Measurements from ENCODE around the gene ABCA1. TPM values are rescaled to one million over a fixed set of nuclear protein-coding genes. Genes with fewer than 3 reads are reported as not detected.
A peak's percentile ranks its signal among the peaks of the same experiment; 100 is the strongest.
"Not testable (repeated sequence)": the region's sequence is repeated elsewhere in the genome, so short reads cannot be mapped to it uniquely, and the experiment has no call there.

Gene ABCA1, protein sequence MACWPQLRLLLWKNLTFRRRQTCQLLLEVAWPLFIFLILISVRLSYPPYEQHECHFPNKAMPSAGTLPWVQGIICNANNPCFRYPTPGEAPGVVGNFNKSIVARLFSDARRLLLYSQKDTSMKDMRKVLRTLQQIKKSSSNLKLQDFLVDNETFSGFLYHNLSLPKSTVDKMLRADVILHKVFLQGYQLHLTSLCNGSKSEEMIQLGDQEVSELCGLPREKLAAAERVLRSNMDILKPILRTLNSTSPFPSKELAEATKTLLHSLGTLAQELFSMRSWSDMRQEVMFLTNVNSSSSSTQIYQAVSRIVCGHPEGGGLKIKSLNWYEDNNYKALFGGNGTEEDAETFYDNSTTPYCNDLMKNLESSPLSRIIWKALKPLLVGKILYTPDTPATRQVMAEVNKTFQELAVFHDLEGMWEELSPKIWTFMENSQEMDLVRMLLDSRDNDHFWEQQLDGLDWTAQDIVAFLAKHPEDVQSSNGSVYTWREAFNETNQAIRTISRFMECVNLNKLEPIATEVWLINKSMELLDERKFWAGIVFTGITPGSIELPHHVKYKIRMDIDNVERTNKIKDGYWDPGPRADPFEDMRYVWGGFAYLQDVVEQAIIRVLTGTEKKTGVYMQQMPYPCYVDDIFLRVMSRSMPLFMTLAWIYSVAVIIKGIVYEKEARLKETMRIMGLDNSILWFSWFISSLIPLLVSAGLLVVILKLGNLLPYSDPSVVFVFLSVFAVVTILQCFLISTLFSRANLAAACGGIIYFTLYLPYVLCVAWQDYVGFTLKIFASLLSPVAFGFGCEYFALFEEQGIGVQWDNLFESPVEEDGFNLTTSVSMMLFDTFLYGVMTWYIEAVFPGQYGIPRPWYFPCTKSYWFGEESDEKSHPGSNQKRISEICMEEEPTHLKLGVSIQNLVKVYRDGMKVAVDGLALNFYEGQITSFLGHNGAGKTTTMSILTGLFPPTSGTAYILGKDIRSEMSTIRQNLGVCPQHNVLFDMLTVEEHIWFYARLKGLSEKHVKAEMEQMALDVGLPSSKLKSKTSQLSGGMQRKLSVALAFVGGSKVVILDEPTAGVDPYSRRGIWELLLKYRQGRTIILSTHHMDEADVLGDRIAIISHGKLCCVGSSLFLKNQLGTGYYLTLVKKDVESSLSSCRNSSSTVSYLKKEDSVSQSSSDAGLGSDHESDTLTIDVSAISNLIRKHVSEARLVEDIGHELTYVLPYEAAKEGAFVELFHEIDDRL (N-terminal part only)
- total RNA-seq: 1 to 10 TPM; 4.9 to 5.0 TPM

GRCh38 chr9:104927912-104928740, at the start of gene ABCA1:
ABCA1 (minus strand) TSS chr9:104928155; CDS start chr9:104903679, 24,476 bp downstream.
- H3K4me3 Mint-ChIP-seq: peak within 1 kb of the TSS; percentile 79
- peak; percentile 59 to 76 for ATAC-seq
- H3K36me3 Mint-ChIP-seq: no peaks in the 10 kb centered on the region
- peaks cover 15 to 16% of the 10 kb centered on the region in 2 donors for H3K4me1 Mint-ChIP-seq (ENCODE audit: low read depth in 2 of 2)
- H3K9me3 Mint-ChIP-seq: no peaks in the 10 kb centered on the region
- no peak within 1 kb of the TSS for H3K27ac Mint-ChIP-seq
- peaks cover 14 to 30% of the 10 kb centered on the region in 2 donors for H3K27me3 Mint-ChIP-seq
- peak; percentile 65 for DNase-seq (ENCODE audit: low spot score)

DNA sequence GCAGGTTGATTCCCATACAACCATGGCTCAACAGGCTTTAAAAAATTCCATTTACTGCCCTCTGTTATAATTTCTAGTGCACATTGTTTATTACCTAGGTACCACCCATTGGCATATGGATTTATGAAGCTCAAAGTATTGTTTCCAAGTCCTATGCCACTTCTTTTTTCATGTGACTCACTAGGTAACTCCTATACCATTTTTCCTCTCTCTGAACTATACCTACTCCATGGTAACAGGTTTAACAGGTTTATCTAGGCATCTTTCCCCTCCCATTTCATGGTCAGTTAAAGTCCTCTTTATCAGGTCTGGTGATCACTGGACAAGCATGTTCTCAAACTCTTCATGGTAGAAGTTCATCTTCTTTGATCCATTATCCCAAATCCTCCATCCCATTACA, 49.6 kb upstream of the ABCA1 start:
- no peak for ATAC-seq
- Mint-ChIP-seq H3K27ac (no peak overlapping the region), H3K9me3 (no peaks in the 10 kb centered on the region), H3K4me3 (no peak overlapping the region), H3K4me1 (ENCODE audit: low read depth in 2 of 2) (peaks cover 4 to 6% of the 10 kb centered on the region in 2 donors), H3K36me3 (no peaks in the 10 kb centered on the region), H3K27me3 (peaks cover 20 to 22% of the 10 kb centered on the region in 2 donors)
- no peak for DNase-seq (ENCODE audit: low spot score)

DNA sequence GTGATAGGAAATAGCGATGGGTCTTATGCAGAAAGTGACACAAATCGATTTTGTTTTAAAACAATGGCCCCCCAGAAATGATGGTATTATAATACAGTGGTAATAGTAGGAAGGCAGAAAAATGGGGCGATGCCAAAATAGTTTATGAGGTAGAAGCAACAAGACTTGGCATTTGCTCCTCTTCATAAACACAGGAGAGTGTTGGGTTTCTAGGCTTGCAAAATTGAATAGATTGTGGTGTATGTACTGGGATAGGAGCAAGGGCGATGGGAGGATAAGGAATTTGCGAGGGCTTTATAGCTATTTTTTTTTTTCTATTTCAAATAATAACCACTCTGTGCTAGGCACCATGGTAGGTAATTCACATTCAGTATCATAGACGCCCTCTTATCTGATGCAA, 49.2 kb upstream of the ABCA1 start:
- DNase-seq (ENCODE audit: low spot score): no peak
- no peak overlapping the region for H3K27ac Mint-ChIP-seq
- no peak for ATAC-seq
- peaks cover 23% of the 10 kb centered on the region in 2 donors for H3K27me3 Mint-ChIP-seq
- no peaks in the 10 kb centered on the region for H3K9me3 Mint-ChIP-seq
- no peaks in the 10 kb centered on the region for H3K36me3 Mint-ChIP-seq
- no peak overlapping the region for H3K4me3 Mint-ChIP-seq
- H3K4me1 Mint-ChIP-seq (ENCODE audit: low read depth in 2 of 2): peaks cover under 1 to 2% of the 10 kb centered on the region in 2 donors

GRCh38 chr9:104975966-104976595, 48.1 kb upstream of the ABCA1 start:
- not testable (repeated sequence) for H3K4me3 Mint-ChIP-seq; H3K36me3 Mint-ChIP-seq; ATAC-seq; DNase-seq (ENCODE audit: low spot score); H3K9me3 Mint-ChIP-seq; H3K27ac Mint-ChIP-seq; H3K4me1 Mint-ChIP-seq (ENCODE audit: low read depth in 2 of 2)
- H3K27me3 Mint-ChIP-seq: peaks cover 17 to 20% of the 10 kb centered on the region in 2 donors

DNA sequence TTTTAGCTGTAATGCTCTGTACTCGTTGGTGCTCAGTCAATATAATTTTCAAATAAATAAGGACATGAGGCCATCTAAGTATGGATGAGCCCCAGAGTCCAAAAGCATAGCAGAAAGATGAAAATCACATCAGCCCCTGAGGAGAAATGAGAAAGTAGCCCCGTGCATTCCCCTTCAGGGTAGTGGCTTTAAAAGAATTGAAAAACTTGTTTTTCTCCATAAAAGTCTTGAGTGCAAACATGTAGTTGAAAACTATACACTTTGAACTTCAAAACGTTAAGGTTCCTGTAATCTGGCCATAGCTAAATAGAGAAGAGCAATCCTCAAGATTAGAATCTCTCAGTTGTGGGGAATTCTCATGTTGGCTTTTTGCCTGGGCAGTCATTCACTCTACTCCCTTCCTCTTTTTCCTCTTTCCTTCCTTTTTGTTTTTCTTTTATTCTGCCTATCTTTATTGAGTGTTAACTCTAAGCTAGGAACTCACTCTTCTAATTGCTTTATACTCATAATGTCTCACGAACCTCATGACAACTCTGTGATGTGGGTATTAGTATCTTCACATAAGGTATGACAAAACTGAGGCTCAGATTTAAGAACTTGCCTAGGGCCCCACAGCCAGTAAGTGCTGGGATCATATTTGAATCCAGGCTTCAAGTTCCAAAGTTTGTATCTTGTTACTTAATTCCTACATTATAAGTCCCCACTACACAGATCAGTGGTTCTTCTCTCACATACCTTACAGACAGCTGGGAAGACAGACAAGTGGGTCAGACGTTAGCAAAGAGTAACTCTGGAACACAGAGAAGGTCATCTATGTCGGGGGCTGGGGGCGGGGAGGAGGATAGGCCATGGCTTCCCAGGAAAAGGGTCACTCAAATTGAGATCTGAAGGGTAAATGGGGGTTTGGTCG, 46.4 kb upstream of the ABCA1 start:
- DNase-seq (ENCODE audit: low spot score): no peak
- peak overlapping the region in 1 of 2 donors; percentile 7 for H3K27ac Mint-ChIP-seq
- no peak for ATAC-seq
- H3K4me1 Mint-ChIP-seq (ENCODE audit: low read depth in 2 of 2): no peaks in the 10 kb centered on the region
- H3K27me3 Mint-ChIP-seq: peaks cover 27 to 33% of the 10 kb centered on the region in 2 donors
- H3K4me3 Mint-ChIP-seq: no peak overlapping the region
- H3K9me3 Mint-ChIP-seq: no peaks in the 10 kb centered on the region
- H3K36me3 Mint-ChIP-seq: no peaks in the 10 kb centered on the region

DNA sequence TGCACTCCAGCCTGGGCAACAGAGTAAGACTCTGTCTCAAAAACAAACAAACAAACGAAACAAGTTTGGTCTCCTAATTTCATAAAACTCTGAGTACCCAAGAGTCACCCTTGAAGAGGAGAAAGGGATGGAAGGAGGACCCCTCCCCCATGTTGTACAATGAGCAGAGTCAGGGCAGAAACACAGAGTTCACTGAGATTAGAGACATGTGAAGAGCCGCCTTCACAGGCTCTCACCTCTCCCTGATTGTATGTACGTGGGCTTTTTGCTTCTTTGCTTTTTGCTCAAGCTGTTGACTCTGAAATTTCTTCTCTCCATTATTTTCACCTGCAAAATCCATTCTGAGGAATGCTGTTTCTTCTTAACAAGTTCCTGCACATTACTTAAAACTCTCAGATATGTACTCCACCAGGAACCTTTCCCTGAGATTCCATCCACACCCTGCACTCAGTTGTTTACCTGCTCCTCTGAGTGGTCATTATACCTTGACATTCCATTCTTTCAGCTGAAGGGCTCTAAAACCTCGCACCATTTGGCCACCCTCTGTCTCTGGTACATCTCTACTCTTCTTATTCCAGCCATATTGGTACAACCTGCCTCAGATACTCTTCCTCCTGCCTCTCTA, 44.4 kb upstream of the ABCA1 start:
- Mint-ChIP-seq H3K36me3 (no peaks in the 10 kb centered on the region), H3K4me3 (no peak overlapping the region), H3K27me3 (peaks cover 27 to 33% of the 10 kb centered on the region in 2 donors), H3K4me1 (ENCODE audit: low read depth in 2 of 2) (peaks cover 12% of the 10 kb centered on the region in 2 donors), H3K27ac (no peak overlapping the region), H3K9me3 (no peaks in the 10 kb centered on the region)
- ATAC-seq (no peak), DNase-seq (ENCODE audit: low spot score) (no peak)

GRCh38 chr9:104971511-104971910, 43.6 kb upstream of the ABCA1 start:
- H3K9me3 Mint-ChIP-seq: no peaks in the 10 kb centered on the region
- DNase-seq (ENCODE audit: low spot score) (no peak), ATAC-seq (no peak)
- H3K4me1 Mint-ChIP-seq (ENCODE audit: low read depth in 2 of 2): peaks cover 12% of the 10 kb centered on the region in 2 donors
- H3K27me3 Mint-ChIP-seq: peaks cover 21 to 33% of the 10 kb centered on the region in 2 donors
- no peaks in the 10 kb centered on the region for H3K36me3 Mint-ChIP-seq
- no peak overlapping the region for H3K4me3 Mint-ChIP-seq
- no peak overlapping the region for H3K27ac Mint-ChIP-seq

GRCh38 chr9:104970271-104970987, 42.5 kb upstream of the ABCA1 start:
- peaks cover 12% of the 10 kb centered on the region in 2 donors for H3K4me1 Mint-ChIP-seq (ENCODE audit: low read depth in 2 of 2)
- no peaks in the 10 kb centered on the region for H3K9me3 Mint-ChIP-seq
- ATAC-seq: no peak
- no peaks in the 10 kb centered on the region for H3K36me3 Mint-ChIP-seq
- DNase-seq (ENCODE audit: low spot score): no peak
- H3K27me3 Mint-ChIP-seq: peaks cover 21 to 35% of the 10 kb centered on the region in 2 donors
- H3K4me3 Mint-ChIP-seq: no peak overlapping the region
- H3K27ac Mint-ChIP-seq: no peak overlapping the region

DNA sequence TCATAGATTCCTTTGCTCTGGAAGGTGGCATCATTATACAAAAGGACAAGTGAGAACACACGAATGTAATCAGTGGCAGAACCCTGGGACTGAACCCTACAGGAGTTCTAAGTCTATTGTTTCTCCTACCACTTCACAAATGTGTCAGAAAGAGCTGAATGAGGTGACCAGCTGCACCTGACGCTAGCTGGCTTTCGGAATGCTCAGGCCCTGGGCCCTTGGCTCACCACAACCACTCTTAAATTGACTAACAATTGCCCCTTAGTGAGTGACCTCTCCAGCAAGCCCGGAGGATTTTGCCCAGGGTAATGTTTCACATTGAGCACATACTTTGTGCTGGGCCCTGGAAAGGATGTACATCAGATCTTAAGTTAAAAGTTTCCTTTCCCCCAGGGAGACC, 41.2 kb upstream of the ABCA1 start:
- Mint-ChIP-seq H3K27me3 (peaks cover 16 to 34% of the 10 kb centered on the region in 2 donors), H3K9me3 (no peaks in the 10 kb centered on the region), H3K4me1 (ENCODE audit: low read depth in 2 of 2) (peaks cover 12% of the 10 kb centered on the region in 2 donors), H3K4me3 (peak overlapping the region; percentile 96), H3K27ac (peak overlapping the region; percentile 80 to 89), H3K36me3 (no peaks in the 10 kb centered on the region)
- DNase-seq (ENCODE audit: low spot score): no peak
- no peak for ATAC-seq

DNA sequence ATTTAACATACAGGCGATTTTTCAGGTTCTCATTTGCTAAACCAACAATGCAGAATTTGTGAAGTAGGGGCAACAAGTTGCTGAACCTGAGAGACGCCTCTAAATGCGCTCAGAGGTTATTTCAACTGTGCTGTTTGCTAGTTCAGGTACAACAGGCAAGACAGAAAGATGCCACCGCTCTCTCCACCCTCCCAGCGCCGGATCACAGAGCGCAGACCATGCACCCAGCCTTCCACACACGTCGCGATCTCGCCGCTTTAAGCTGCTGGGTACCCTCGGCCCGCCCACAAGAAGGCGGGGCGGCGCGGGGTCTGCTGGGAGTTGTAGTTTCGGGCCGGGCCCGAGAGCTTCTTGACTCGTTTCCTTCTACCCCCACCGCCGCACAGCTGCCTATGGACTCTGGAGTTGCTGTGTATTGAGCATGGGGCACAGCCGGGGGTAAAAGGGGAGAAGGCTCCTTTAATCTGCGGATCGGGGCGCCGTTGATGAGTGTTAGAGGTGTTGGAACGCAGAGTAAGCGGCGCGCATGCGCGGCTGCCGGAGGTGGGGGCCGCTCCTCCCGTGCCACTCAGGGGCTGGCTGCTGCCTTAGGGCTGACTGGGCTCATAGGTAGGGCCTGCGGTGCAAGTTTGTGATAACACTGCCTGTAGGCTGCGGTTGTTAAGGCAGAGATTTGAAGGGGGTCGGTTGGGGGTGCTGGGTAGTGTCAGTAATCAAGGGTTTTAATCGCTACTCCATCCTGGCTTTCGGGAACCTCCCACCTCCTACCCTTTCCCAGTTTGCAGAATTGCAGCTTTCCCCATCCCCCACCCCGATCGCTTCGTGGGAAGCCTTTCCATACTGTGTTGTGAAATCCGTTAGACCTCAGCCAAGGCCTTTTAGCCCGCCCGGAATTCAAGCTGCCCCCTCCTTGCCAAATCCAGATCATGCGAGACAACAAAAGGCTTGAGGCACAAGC, 40.3 kb upstream of the ABCA1 start:
- Mint-ChIP-seq H3K9me3 (no peaks in the 10 kb centered on the region), H3K4me3 (peak overlapping the region; percentile 96), H3K27ac (peak overlapping the region; percentile 80 to 89), H3K27me3 (peaks cover 16 to 33% of the 10 kb centered on the region in 2 donors), H3K36me3 (no peaks in the 10 kb centered on the region), H3K4me1 (ENCODE audit: low read depth in 2 of 2) (peaks cover 12% of the 10 kb centered on the region in 2 donors)
- peak; percentile 99 for ATAC-seq
- DNase-seq (ENCODE audit: low spot score): peak; percentile 85

Data from natural killer cell treated with Interleukin-12 subunit alpha and Interleukin-12 subunit beta and Interleukin-15 and Interleukin-18, amount 100 ng/mL, for 72 hours (primary cell).